ENCODE data around the gene LAMB1. TPM values are rescaled to one million over a fixed set of nuclear protein-coding genes. Genes with fewer than 3 reads are reported as not detected.

Gene LAMB1
- total RNA-seq, 1 donor from 2014 or later: 245 TPM

DNA sequence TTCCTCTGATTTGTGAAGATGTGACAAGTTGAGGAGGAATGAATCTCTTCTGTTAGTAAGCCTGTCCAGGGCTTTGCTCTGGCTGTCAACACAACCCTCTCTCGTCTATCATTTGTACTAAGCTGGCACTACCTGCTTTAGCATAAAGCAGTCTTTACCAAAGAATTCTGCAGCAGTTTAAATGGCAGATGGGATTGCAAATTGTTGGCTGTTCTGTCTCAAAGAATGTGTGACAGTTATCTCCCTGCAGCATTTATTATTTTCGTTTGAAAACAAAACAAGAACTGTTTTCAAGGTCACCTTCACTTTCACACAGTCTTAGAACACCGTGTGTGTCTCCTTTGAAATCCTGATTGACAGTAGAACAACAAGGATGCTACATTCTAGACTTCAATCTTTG lies 4.8 kb upstream of the LAMB1 start:
- TF ChIP-seq, protein P1, sequence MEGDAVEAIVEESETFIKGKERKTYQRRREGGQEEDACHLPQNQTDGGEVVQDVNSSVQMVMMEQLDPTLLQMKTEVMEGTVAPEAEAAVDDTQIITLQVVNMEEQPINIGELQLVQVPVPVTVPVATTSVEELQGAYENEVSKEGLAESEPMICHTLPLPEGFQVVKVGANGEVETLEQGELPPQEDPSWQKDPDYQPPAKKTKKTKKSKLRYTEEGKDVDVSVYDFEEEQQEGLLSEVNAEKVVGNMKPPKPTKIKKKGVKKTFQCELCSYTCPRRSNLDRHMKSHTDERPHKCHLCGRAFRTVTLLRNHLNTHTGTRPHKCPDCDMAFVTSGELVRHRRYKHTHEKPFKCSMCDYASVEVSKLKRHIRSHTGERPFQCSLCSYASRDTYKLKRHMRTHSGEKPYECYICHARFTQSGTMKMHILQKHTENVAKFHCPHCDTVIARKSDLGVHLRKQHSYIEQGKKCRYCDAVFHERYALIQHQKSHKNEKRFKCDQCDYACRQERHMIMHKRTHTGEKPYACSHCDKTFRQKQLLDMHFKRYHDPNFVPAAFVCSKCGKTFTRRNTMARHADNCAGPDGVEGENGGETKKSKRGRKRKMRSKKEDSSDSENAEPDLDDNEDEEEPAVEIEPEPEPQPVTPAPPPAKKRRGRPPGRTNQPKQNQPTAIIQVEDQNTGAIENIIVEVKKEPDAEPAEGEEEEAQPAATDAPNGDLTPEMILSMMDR (IDR thresholded peaks at IDR 0.05; ENCODE audit: insufficient read depth, low read length, poor library complexity, severe bottlenecking): no peak
- no peak for DNase-seq (ENCODE audit: low read depth)
- Histone ChIP-seq H3K27me3 (ENCODE audit: control insufficient read depth, insufficient read depth, low read length) (no peaks in the 10 kb centered on the region), H3K4me3 (ENCODE audit: low read depth, low read length) (no peak overlapping the region), H3K36me3 (ENCODE audit: control insufficient read depth, insufficient read depth, low read length) (no peaks in the 10 kb centered on the region)

DNA sequence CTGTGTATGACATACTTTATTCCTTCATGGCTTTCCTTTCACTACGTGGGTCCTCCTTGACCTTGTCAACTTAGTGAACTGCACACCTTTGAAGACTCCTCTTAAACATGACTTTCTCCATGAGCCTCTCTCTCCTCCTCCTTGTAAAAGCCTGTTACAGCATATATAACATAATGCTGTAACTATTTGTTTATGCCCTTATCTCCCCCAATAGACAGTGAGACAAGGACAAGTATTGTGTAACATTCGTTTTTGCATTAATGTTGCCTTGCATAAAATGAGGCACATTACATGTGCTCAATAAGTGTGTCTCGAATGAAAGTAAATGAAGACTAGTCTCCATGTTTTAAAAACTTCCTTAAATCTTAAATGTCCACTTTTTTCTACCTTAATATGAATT lies 4.3 kb upstream of the LAMB1 start:
- Histone ChIP-seq H3K4me3 (ENCODE audit: low read depth, low read length) (no peak overlapping the region), H3K27me3 (ENCODE audit: control insufficient read depth, insufficient read depth, low read length) (no peaks in the 10 kb centered on the region), H3K36me3 (ENCODE audit: control insufficient read depth, insufficient read depth, low read length) (no peaks in the 10 kb centered on the region)
- TF ChIP-seq, protein P1 (IDR thresholded peaks at IDR 0.05; ENCODE audit: insufficient read depth, low read length, poor library complexity, severe bottlenecking): no peak
- no peak for DNase-seq (ENCODE audit: low read depth)

DNA sequence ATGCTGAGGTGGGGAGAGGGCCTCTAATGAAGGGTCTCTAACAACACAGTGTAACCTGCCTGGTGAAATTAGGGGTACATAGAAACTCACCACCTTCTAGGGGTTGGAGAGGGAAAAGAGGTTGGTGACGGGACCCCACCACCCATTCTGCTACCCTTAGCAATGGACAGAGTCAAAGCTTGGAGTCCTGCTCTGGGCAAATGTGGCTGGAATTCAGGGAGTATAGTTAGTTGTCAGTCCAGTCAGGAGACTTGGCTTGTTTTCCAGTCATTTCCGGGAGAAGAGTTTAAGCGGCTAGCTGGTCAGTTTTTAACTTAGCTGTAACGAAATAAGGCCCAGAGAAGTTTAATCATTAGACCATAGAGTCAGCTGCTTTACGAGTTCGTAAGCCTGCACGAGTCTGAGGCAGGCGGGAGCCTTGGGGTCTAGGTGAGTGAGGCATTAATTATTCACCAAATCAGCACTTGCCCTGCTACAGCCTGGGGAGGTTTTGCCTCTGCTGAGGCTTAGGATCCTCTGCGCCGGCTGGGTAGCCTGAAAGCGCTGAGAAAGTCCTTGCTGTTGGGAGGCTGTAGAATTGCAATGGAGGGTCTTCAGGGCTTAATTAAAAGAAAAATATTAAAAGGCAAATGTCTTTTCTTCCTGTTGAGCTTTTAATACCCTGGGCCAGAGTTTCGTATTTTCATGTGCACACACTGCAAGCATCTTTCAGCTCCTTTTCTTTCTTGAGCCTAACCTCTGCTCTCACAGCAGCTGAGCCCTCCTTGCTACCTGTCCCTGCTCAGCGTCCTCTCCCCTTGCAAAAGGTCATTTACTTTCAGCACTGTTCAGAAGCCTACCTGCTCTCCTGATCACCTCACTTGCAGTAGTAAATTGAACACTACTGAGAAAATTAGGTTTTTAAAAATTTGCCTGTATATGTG lies 1.5 kb upstream of the LAMB1 start:
- H3K4me3 ChIP-seq (ENCODE audit: low read depth, low read length): peak overlapping the region; percentile 90
- DNase-seq (ENCODE audit: low read depth): peak; percentile 96
- H3K27me3 ChIP-seq (ENCODE audit: control insufficient read depth, insufficient read depth, low read length): no peaks in the 10 kb centered on the region
- H3K36me3 ChIP-seq (ENCODE audit: control insufficient read depth, insufficient read depth, low read length): peaks cover 2% of the 10 kb centered on the region
- TF ChIP-seq, protein P1 (IDR thresholded peaks at IDR 0.05; ENCODE audit: insufficient read depth, low read length, poor library complexity, severe bottlenecking): no peak

DNA sequence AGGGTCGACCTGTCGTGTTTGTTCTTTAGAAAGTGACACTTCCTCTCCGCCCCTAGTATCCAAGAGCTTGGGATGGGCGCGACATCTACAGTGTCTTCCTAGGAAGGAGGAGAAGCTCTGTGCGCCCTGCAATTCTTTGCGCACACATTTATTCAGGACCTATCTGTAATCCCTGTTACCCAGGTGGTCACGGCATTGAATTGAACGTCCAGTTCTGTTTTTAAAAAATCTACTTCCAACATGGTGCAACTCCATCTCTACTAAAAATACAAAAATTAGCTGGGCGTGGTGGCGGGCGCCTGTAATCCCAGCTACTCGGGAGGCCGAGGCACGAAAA lies 606 bp upstream of the LAMB1 start:
- Histone ChIP-seq H3K4me3 (ENCODE audit: low read depth, low read length) (peak overlapping the region; percentile 90), H3K36me3 (ENCODE audit: control insufficient read depth, insufficient read depth, low read length) (peaks cover 2% of the 10 kb centered on the region), H3K27me3 (ENCODE audit: control insufficient read depth, insufficient read depth, low read length) (no peaks in the 10 kb centered on the region)
- DNase-seq (ENCODE audit: low read depth): no peak
- TF ChIP-seq, protein P1 (IDR thresholded peaks at IDR 0.05; ENCODE audit: insufficient read depth, low read length, poor library complexity, severe bottlenecking): no peak

DNA sequence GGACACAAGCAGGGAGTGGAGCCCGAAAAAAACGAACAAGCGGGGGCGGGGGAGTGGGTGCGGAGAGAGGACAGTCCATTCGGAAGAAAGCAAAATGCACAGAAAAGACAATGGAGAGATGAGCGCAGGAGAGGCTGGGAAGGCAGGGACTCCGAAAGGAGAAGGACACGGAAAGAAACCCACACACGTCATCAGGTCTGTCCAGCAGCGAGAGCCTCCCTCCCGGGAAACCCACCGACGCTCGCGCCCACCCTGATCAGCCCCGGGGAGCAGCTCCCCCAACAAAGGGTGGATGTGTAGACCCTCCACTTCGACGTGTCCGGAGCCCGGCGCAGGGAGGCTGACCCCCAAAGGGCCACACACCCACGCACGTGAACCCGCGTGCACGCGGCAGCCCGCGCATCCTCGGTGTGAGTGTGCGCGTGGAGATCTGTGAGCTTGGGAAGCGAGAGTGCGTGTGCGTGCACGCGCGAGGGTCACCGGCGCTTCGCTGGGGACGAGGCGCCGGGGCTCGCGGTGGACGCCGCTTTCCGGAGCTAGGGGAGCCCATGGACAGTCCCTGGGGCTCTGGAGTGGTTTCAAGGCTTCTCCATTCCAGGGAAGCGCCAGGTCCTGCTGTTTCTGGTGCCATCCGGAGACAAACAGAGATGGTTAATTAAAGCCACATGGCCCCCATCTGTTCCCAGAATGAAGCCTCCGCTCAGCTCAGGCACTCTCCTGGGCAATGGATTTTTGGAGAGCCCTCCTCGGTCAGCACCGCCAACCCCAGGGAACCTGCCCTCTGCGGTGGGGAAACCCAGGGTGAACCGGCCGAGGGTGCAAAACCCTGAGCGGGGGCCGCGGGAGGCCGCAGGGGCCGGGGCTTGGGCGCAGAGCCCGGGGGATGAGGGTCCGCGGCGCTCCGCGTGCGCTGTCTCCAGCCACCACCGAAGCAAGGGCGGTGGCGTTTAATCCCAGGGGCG lies 916 bp downstream of the LAMB1 start:
- DNase-seq (ENCODE audit: low read depth): no peak
- Histone ChIP-seq H3K27me3 (ENCODE audit: control insufficient read depth, insufficient read depth, low read length) (no peaks in the 10 kb centered on the region), H3K4me3 (ENCODE audit: low read depth, low read length) (peak overlapping the region; percentile 90), H3K36me3 (ENCODE audit: control insufficient read depth, insufficient read depth, low read length) (peaks cover 2% of the 10 kb centered on the region)
- TF ChIP-seq, protein P1 (IDR thresholded peaks at IDR 0.05; ENCODE audit: insufficient read depth, low read length, poor library complexity, severe bottlenecking): no peak
